ENCODE results near the gene PUS10. TPM values are rescaled to one million over a fixed set of nuclear protein-coding genes. Genes with fewer than 3 reads are reported as not detected.

The PUS10 gene
- total RNA-seq, 1 donor from 2014 or later, result 8.9 TPM

- Histone ChIP-seq H3K27me3 (no peaks in the 10 kb centered on the region), H3K4me1 (peaks cover 16% of the 10 kb centered on the region), H3K9me3 (no peaks in the 10 kb centered on the region), H3K27ac (no peak overlapping the region), H3K4me3 (no peak overlapping the region), H3K36me3 (peaks cover 4% of the 10 kb centered on the region)
- no peak for DNase-seq
- TF ChIP-seq, protein P1, sequence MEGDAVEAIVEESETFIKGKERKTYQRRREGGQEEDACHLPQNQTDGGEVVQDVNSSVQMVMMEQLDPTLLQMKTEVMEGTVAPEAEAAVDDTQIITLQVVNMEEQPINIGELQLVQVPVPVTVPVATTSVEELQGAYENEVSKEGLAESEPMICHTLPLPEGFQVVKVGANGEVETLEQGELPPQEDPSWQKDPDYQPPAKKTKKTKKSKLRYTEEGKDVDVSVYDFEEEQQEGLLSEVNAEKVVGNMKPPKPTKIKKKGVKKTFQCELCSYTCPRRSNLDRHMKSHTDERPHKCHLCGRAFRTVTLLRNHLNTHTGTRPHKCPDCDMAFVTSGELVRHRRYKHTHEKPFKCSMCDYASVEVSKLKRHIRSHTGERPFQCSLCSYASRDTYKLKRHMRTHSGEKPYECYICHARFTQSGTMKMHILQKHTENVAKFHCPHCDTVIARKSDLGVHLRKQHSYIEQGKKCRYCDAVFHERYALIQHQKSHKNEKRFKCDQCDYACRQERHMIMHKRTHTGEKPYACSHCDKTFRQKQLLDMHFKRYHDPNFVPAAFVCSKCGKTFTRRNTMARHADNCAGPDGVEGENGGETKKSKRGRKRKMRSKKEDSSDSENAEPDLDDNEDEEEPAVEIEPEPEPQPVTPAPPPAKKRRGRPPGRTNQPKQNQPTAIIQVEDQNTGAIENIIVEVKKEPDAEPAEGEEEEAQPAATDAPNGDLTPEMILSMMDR (IDR thresholded peaks at IDR 0.05), result no peak
- intact Hi-C loops (cut with DNase I), result no loop called here
- ATAC-seq, result no peak
These were observed 5.6 kb upstream of the PUS10 start for GRCh38 chr2:61023670-61024069.

DNA sequence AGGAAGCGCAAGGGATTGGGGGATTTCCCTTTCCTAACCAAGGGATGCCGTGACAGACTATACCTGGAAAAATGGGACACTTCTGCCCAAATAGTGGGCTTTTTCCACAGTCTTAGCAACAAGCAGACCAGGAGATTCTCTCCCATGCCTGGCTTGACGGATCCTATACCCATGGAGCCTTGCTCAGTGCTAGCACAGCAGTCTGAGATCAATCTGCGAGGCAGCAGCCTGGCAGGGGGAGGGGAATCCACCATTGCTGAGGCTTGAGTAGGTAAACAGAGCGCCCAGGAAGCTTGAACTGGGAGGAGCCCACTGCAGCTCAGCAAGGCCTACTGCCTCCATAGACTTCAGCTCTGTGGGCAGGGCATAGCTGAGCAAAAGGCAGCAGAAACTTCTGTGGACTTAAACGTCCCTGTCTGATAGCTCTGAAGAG lies 3.2 kb upstream of the PUS10 start:
- ATAC-seq (no peak), DNase-seq (no peak)
- Histone ChIP-seq H3K27me3 (no peaks in the 10 kb centered on the region), H3K4me1 (peaks cover 21% of the 10 kb centered on the region), H3K36me3 (peaks cover 4% of the 10 kb centered on the region), H3K9me3 (no peaks in the 10 kb centered on the region), H3K27ac (no peak overlapping the region), H3K4me3 (no peak overlapping the region)
- intact Hi-C loops (cut with DNase I), result no loop called here
- TF ChIP-seq, protein P1 (IDR thresholded peaks at IDR 0.05), result no peak

DNA sequence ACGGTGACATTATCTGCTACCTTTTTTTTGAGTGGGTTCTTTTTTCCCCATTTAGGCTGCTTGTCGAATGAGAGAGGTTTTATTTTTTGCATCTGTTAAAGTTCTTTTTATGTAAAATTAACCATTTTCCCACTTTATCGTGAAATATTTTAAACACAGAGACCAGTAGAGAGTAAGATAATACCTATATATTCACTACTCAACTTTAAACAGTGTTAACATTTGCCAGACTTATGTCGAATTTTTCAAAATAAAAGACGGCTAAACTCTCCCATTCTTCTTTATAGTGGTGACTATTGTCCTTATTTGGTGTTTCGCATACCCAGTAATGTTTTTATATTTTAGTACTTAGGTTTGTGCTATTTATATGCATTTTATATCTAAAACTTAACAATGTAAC lies 743 bp upstream of the PUS10 start:
- Histone ChIP-seq H3K9me3 (no peaks in the 10 kb centered on the region), H3K36me3 (peaks cover under 1% of the 10 kb centered on the region), H3K27ac (peak overlapping the region; percentile 91), H3K4me3 (peak overlapping the region; percentile 92), H3K27me3 (no peaks in the 10 kb centered on the region), H3K4me1 (peaks cover 26% of the 10 kb centered on the region)
- ATAC-seq (no peak), DNase-seq (no peak)
- TF ChIP-seq, protein P1 (IDR thresholded peaks at IDR 0.05), result no peak
- intact Hi-C loops (cut with DNase I), result no loop called here

GRCh38 chr2:61018318-61018755 lies 282 bp upstream of the PUS10 start:
- Histone ChIP-seq H3K4me3 (peak overlapping the region; percentile 92), H3K9me3 (no peaks in the 10 kb centered on the region), H3K27me3 (no peaks in the 10 kb centered on the region), H3K4me1 (peaks cover 26% of the 10 kb centered on the region), H3K36me3 (no peaks in the 10 kb centered on the region), H3K27ac (peak overlapping the region; percentile 91)
- DNase-seq (no peak), ATAC-seq (no peak)
- TF ChIP-seq, protein P1 (IDR thresholded peaks at IDR 0.05), result no peak
- intact Hi-C loops (cut with DNase I), result no loop called here

GRCh38 chr2:61017003-61017555 lies 976 bp downstream of the PUS10 start:
- Histone ChIP-seq H3K36me3 (no peaks in the 10 kb centered on the region), H3K4me1 (peaks cover 26% of the 10 kb centered on the region), H3K9me3 (no peaks in the 10 kb centered on the region), H3K27me3 (no peaks in the 10 kb centered on the region), H3K4me3 (peak overlapping the region; percentile 92), H3K27ac (peak overlapping the region; percentile 91)
- TF ChIP-seq, protein P1 (IDR thresholded peaks at IDR 0.05), result no peak
- ATAC-seq (peak; percentile 88), DNase-seq (peak; percentile 84)
- intact Hi-C loops (cut with DNase I), result no loop called here
